Sigmoid colon (tissue), 7 donors: ENCODE results near the gene CALML4. TPM values are rescaled to one million over a fixed set of nuclear protein-coding genes. Genes with fewer than 3 reads are reported as not detected.

ENCODE experiments used
- DNase-seq: peaks from one replicate; pipeline ENCODE4 v3.0.0-alpha.2; 2019
- H3K27ac ChIP-seq, 4 donors: fragments of 200-600 bp; sonication (generic); one replicate each; pipeline ENCODE4 v1.5.1; 2016 to 2019; ENCODE audit warnings: mild to moderate bottlenecking in 1 of 4
- H3K27me3 ChIP-seq, 3 donors: fragments of 200-600 bp; sonication (generic); one replicate each; pipeline ENCODE4 v1.5.1; 2019; ENCODE audit warnings: mild to moderate bottlenecking in 1 of 3
- H3K36me3 ChIP-seq, 4 donors: fragments of 200-600 bp; sonication (generic); one replicate each; pipeline ENCODE4 v1.5.1; 2016 to 2019
- H3K4me1 ChIP-seq, 4 donors: fragments of 200-600 bp; sonication (generic); one replicate each; pipeline ENCODE4 v1.5.1; 2017 to 2019
- H3K4me3 ChIP-seq, 4 donors: fragments of 200-600 bp; sonication (generic); one replicate each; pipeline ENCODE4 v1.5.1; 2017 to 2019; ENCODE audit warnings: mild to moderate bottlenecking in 2 of 4, moderate library complexity in 1 of 4
- H3K9me3 ChIP-seq, 4 donors: fragments of 200-600 bp in 3 of 4; sonication (generic) in 3 of 4; one replicate each; pipeline versions ENCODE4 v1.5.1 to v1.6.1; 2013 to 2019
- EP300 ChIP-seq, 4 donors: sonication (generic); formaldehyde crosslinking; IDR thresholded peaks; one replicate each; pipeline ENCODE4 v1.6.1; 2017; ENCODE audit warnings: antibody characterized with exemption in 4 of 4
- POLR2A ChIP-seq, 2 donors: fragments of 450-650 bp; IDR thresholded peaks; one replicate each; pipeline ENCODE4 v1.6.1; 2016; ENCODE audit warnings: antibody characterized with exemption in 2 of 2, mild to moderate bottlenecking in 2 of 2, moderate library complexity in 2 of 2
- POLR2AphosphoS5 ChIP-seq, 4 donors: sonication (generic); formaldehyde crosslinking; IDR thresholded peaks; one replicate each; pipeline ENCODE4 v1.6.1; 2017; ENCODE audit warnings: antibody characterized with exemption in 4 of 4
- WGBS, 2 donors: extraction: QIAGEN DNeasy Blood & Tissue Kit; methylation state at CpG; one replicate each; pipeline ENCODE4 v1.1.7; 2013; 5-methylcytosine and 5-hydroxymethylcytosine counted together
- intact Hi-C: fragments of 100-400 bp; cut with DNase I; formaldehyde crosslinking; loops from one replicate; pipeline ENCODE4 v1.15.1; 2023
- polyA plus RNA-seq, 3 donors: library from polyadenylated mRNA; stranded (reverse); fragments of 200-250 nt; gene quantifications; one replicate each; pipeline ENCODE4 v1.2.3, GENCODE V29; 2013
- total RNA-seq, 4 donors: library from RNA; depleted of rRNA; stranded (reverse); fragments of >200 nt; gene quantifications; one replicate each; pipeline ENCODE4 v1.1.0, GENCODE V29; 2016
- TF ChIP-seq, protein P1 (sequence below), 4 experiments: fragments of 450-650 bp in 3 of 4; fragments of 200-600 bp in 1 of 4; IDR thresholded peaks; one replicate each; pipeline ENCODE4 v1.5.1; 2016 to 2019; ENCODE audit warnings: antibody characterized with exemption in 4 of 4, mild to moderate bottlenecking in 3 of 4, moderate library complexity in 2 of 4
- donor health status: healthy with polysubstance abuse.
- donor health status: Bipolar disorder and iron deficiency.
- donor health status: healthy.

CALML4 gene
- total and polyA plus RNA-seq, 7 donors, result 3.9 to 309 (median 10.9) TPM

DNA sequence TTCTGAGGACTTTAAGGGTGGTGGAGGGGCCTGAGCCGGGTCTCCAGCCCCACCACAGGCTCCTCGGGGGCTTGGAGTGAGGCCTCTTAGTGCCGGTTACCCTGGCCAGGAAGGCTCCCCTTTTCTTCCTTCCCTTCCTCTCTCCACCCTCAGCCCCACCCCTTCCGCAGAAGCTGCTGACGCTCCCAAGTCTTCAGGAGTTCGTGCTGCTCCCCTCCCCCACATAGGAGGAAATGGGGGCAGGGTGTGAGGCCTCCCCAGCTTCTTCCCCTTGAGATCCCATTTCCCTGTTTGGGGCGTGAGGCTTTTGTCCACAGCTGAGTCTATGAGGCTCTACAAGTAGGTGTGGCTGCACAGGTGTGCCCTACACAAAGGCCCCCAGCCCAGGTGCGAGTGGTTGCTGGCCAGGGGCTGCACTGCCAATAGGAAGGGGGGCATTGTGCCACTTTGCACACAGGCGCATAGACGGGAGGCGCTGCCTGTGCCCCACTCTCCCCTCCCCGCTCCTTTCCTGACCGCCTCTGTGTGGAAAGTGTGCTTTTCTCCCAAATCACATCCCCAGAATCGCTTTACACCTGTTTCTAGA lies 915 bp upstream of the CALML4 start:
- Histone ChIP-seq H3K4me3 (peak overlapping the region in 1 of 4 donors; percentile 6), H3K27ac (peak overlapping the region; percentile 27 to 61 (median 41)), H3K4me1 (peaks cover 0 to 39% (median 36%) of the 10 kb centered on the region in 4 donors), H3K9me3 (no peaks in the 10 kb centered on the region), H3K27me3 (no peaks in the 10 kb centered on the region), H3K36me3 (no peaks in the 10 kb centered on the region)
- DNase-seq, result peak; percentile 85
- intact Hi-C loops, result loop anchor here (10.0 kb wide), 1 partner anchor 661 kb away; the partner anchor contains the start of gene MAP2K5
- WGBS, 2 donors, result 28 to 50% methylated on average over 14 of the region's 14 CpGs
- TF ChIP-seq POLR2AphosphoS5 (IDR thresholded peaks at IDR 0.05) (peak in 1 of 4 donors; percentile 39), EP300 (IDR thresholded peaks at IDR 0.05) (no peak), POLR2A (IDR thresholded peaks at IDR 0.05) (peak in 1 of 2 donors; percentile 27)
- TF ChIP-seq, protein P1, sequence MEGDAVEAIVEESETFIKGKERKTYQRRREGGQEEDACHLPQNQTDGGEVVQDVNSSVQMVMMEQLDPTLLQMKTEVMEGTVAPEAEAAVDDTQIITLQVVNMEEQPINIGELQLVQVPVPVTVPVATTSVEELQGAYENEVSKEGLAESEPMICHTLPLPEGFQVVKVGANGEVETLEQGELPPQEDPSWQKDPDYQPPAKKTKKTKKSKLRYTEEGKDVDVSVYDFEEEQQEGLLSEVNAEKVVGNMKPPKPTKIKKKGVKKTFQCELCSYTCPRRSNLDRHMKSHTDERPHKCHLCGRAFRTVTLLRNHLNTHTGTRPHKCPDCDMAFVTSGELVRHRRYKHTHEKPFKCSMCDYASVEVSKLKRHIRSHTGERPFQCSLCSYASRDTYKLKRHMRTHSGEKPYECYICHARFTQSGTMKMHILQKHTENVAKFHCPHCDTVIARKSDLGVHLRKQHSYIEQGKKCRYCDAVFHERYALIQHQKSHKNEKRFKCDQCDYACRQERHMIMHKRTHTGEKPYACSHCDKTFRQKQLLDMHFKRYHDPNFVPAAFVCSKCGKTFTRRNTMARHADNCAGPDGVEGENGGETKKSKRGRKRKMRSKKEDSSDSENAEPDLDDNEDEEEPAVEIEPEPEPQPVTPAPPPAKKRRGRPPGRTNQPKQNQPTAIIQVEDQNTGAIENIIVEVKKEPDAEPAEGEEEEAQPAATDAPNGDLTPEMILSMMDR (IDR thresholded peaks at IDR 0.05), result no peak

DNA sequence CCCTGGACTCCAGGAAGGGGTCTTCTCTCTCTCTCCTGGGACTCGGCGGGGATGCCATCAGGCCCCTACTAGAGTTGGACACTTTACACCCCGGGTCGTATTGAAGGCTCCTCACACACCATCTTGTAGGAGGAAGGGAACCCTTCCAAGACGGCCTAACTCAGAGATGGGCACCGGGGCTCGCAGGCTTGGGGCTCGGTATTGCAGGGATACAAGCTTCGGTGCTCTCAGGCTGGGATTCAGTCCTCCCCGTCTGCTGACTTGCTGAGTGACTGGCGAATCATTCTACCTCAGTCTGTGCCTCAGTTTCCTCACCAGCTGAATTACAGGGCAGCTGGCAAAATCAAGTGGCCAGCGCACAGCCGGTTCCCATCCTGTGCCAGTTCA lies 419 bp upstream of the CALML4 start:
- peak overlapping the region; percentile 7 to 34 (median 22) for H3K4me3 ChIP-seq
- H3K36me3 ChIP-seq, result no peaks in the 10 kb centered on the region
- WGBS, 2 donors, result 17 to 61% methylated on average over 13 of the region's 13 CpGs
- peaks cover 0 to 39% (median 35%) of the 10 kb centered on the region in 4 donors for H3K4me1 ChIP-seq
- no peaks in the 10 kb centered on the region for H3K27me3 ChIP-seq
- H3K27ac ChIP-seq, result peak overlapping the region; percentile 27 to 61 (median 41)
- no peaks in the 10 kb centered on the region for H3K9me3 ChIP-seq
- intact Hi-C loops, result loop anchor here (10.0 kb wide), 1 partner anchor 661 kb away; the partner anchor contains the start of gene MAP2K5
- DNase-seq, result no peak
- TF ChIP-seq, protein P1 (IDR thresholded peaks at IDR 0.05), result no peak
- TF ChIP-seq POLR2A (IDR thresholded peaks at IDR 0.05) (no peak), POLR2AphosphoS5 (IDR thresholded peaks at IDR 0.05) (no peak), EP300 (IDR thresholded peaks at IDR 0.05) (no peak)

DNA sequence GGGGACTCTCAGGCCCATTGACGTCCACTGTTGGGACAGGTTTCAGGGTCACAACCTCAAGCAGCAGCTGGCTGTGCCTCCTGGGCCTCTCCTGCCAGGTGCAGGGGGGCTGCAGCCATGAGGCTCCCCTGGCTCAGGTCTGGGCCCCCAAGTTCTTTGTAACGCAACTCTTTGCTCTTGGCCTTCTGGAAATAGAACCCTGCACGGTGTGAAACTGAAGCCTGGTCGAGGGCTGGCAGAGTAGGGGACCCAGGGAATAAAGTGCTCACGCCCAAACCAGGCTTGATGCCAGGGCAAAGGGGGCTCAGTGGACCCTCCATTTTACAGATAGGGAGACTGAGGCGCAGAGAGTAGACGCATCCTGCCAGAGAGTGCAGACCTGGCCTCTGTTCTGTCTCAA lies 771 bp downstream of the CALML4 start:
- 20 to 70% methylated on average over 7 of the region's 7 CpGs for WGBS, 2 donors
- Histone ChIP-seq H3K4me1 (peaks cover 0 to 39% (median 38%) of the 10 kb centered on the region in 4 donors), H3K27me3 (no peaks in the 10 kb centered on the region), H3K27ac (peak overlapping the region in 1 of 4 donors; percentile 27), H3K36me3 (no peaks in the 10 kb centered on the region), H3K4me3 (peak overlapping the region in 2 of 4 donors; percentile 22 to 34), H3K9me3 (no peaks in the 10 kb centered on the region)
- intact Hi-C loops, result loop anchor here (10.0 kb wide), 1 partner anchor 660 kb away; the partner anchor contains the start of gene MAP2K5
- DNase-seq, result peak; percentile 48
- TF ChIP-seq POLR2AphosphoS5 (IDR thresholded peaks at IDR 0.05) (no peak), POLR2A (IDR thresholded peaks at IDR 0.05) (no peak), EP300 (IDR thresholded peaks at IDR 0.05) (no peak)
- TF ChIP-seq, protein P1 (IDR thresholded peaks at IDR 0.05), result no peak

DNA sequence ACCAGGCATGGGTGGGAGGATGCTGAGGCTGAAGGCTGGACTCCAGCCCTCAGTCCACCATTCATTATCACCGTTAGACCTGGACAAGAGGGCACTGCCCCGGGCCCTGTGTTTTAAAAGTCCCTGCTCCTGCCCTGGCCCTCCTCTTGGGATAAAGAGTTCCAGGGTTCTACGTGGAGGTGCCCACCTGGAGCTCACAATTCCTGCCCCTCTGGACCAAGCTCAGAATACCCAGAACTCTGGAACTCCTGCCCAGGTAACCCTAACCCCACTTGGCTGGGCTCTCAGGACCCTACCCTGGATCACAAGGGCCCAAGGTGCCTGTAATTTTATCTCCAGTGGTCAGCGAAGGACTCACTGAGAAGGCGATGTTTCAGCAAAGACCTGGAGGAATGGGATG lies 1.2 kb downstream of the CALML4 start:
- H3K4me3 ChIP-seq, result no peak overlapping the region
- no peak overlapping the region for H3K27ac ChIP-seq
- intact Hi-C loops, result loop anchor here (10.0 kb wide), 1 partner anchor 659 kb away; the partner anchor contains the start of gene MAP2K5
- no peaks in the 10 kb centered on the region for H3K27me3 ChIP-seq
- 24 to 77% methylated on average over 5 of the region's 5 CpGs for WGBS, 2 donors
- peak; percentile 57 for DNase-seq
- peaks cover 0 to 39% (median 38%) of the 10 kb centered on the region in 4 donors for H3K4me1 ChIP-seq
- TF ChIP-seq POLR2A (IDR thresholded peaks at IDR 0.05) (no peak), POLR2AphosphoS5 (IDR thresholded peaks at IDR 0.05) (no peak), EP300 (IDR thresholded peaks at IDR 0.05) (no peak)
- TF ChIP-seq, protein P1 (IDR thresholded peaks at IDR 0.05), result no peak
- H3K9me3 ChIP-seq, result no peaks in the 10 kb centered on the region
- H3K36me3 ChIP-seq, result no peaks in the 10 kb centered on the region
